Caco-2 (cell line): ENCODE data around the gene PSD4. TPM values are rescaled to one million over a fixed set of nuclear protein-coding genes. Genes with fewer than 3 reads are reported as not detected.
A peak's percentile ranks its signal among the peaks of the same experiment; 100 is the strongest.

Experiments
- BruUV-seq: library from RNA; stranded (reverse); fragments of 400-500 nt; replicated peaks from 2 replicates; lab custom pipeline; 2021; lab: Mats Ljungman, UMichigan
- CTCF ChIA-PET: fragments of 300-600 bp; sonication (Branson Sonifier 250); formaldehyde crosslinking; loops from one replicate; lab custom pipeline; 2022; ENCODE audit warnings: antibody characterized with exemption; lab: Charles Lee
- POLR2A ChIA-PET: fragments of 300-600 bp; sonication (Branson Sonifier 250); formaldehyde crosslinking; loops from one replicate; lab custom pipeline; 2022; ENCODE audit warnings: antibody characterized with exemption; lab: Charles Lee
- DNase-seq, 2 experiments: peaks; one replicate each; pipeline versions ENCODE4 v3.0.0 to v3.0.0-alpha.2; 2020 to 2022
- H3K27me3 ChIP-seq: replicated peaks from 2 replicates; pipeline ENCODE4 v1.6.0; 2011; ENCODE audit warnings: low read length; ENCODE audit not compliant: control insufficient read depth, insufficient read depth
- H3K36me3 ChIP-seq: 2 replicates; pipeline ENCODE4 v1.5.1; 2011; ENCODE audit warnings: low read length; ENCODE audit not compliant: control insufficient read depth, insufficient read depth
- H3K4me1 ChIP-seq: fragments of 250-450 bp; sonication (Bioruptor Pico); 2 replicates; pipeline ENCODE4 v1.5.1; 2020; ENCODE audit warnings: mild to moderate bottlenecking
- H3K4me3 ChIP-seq: 2 replicates; pipeline ENCODE4 v1.5.1; 2011; ENCODE audit warnings: low read depth, mild to moderate bottlenecking, control low read depth, low read length
- H3K9me3 ChIP-seq: fragments of 250-450 bp; sonication (Bioruptor Pico); 2 replicates; pipeline ENCODE4 v1.5.1; 2020; ENCODE audit warnings: mild to moderate bottlenecking, moderate library complexity
- H3K27ac Mint-ChIP-seq: one replicate; pipeline ENCODE4 v1.8.0; 2022; ENCODE audit warnings: mixed read lengths; ENCODE audit not compliant: unreplicated experiment
- H3K27me3 Mint-ChIP-seq: one replicate; pipeline ENCODE4 v1.8.0; 2022; ENCODE audit warnings: mixed read lengths; ENCODE audit not compliant: insufficient read depth, unreplicated experiment
- H3K36me3 Mint-ChIP-seq: one replicate; pipeline ENCODE4 v1.8.0; 2022; ENCODE audit warnings: mild to moderate bottlenecking, mixed read lengths; ENCODE audit not compliant: insufficient read depth, unreplicated experiment
- H3K4me1 Mint-ChIP-seq: one replicate; pipeline ENCODE4 v1.8.0; 2022; ENCODE audit warnings: low read depth, mixed read lengths; ENCODE audit not compliant: unreplicated experiment
- H3K4me3 Mint-ChIP-seq: one replicate; pipeline ENCODE4 v1.8.0; 2022; ENCODE audit warnings: mild to moderate bottlenecking, moderate library complexity, mixed read lengths; ENCODE audit not compliant: unreplicated experiment
- H3K9me3 Mint-ChIP-seq: one replicate; pipeline ENCODE4 v1.8.0; 2022; ENCODE audit warnings: mixed read lengths; ENCODE audit not compliant: unreplicated experiment
- intact Hi-C: fragments of 100-400 bp; cut with micrococcal nuclease; formaldehyde crosslinking; loops from one replicate; pipeline ENCODE4 v1.10.0; 2022; ENCODE audit not compliant: unreplicated experiment
- total RNA-seq: library from RNA; stranded (reverse); gene quantifications from 2 replicates; pipeline ENCODE4 v1.2.3, GENCODE V29; 2022
- TF ChIP-seq, protein P1 (sequence below), 2 experiments: fragments of 200-600 bp in 1 of 2; IDR thresholded peaks; 1 replicate in 1 of 2; 2 replicates in 1 of 2; pipeline versions ENCODE4 v1.5.1 to v1.8.0; 2011 to 2022; ENCODE audit warnings: antibody characterized with exemption in 1 of 2, control low read depth in 1 of 2, inconsistent platforms in 1 of 2, low read depth in 1 of 2, low read length in 1 of 2, mild to moderate bottlenecking in 1 of 2, moderate library complexity in 1 of 2; ENCODE audit not compliant: insufficient read depth in 1 of 2, severe bottlenecking in 1 of 2, unreplicated experiment in 1 of 2

PSD4 gene
- total RNA-seq, 1 experiment from 2014 or later, result 18.7 TPM

- Histone ChIP-seq H3K4me3 (no peak overlapping the region), H3K4me1 (peaks cover 16% of the 10 kb centered on the region), H3K36me3 (no peaks in the 10 kb centered on the region; the same call in 1 of the 2 replicates), H3K9me3 (no peaks in the 10 kb centered on the region), H3K27me3 (no peaks in the 10 kb centered on the region)
- H3K27me3 Mint-ChIP-seq, result no peaks in the 10 kb centered on the region
- no TSS peak for BruUV-seq
- H3K4me3 Mint-ChIP-seq, result no peak overlapping the region
- no peaks in the 10 kb centered on the region for H3K9me3 Mint-ChIP-seq
- DNase-seq, result no peak
- H3K27ac Mint-ChIP-seq, result peak overlapping the region; percentile 5
- TF ChIP-seq, protein P1, sequence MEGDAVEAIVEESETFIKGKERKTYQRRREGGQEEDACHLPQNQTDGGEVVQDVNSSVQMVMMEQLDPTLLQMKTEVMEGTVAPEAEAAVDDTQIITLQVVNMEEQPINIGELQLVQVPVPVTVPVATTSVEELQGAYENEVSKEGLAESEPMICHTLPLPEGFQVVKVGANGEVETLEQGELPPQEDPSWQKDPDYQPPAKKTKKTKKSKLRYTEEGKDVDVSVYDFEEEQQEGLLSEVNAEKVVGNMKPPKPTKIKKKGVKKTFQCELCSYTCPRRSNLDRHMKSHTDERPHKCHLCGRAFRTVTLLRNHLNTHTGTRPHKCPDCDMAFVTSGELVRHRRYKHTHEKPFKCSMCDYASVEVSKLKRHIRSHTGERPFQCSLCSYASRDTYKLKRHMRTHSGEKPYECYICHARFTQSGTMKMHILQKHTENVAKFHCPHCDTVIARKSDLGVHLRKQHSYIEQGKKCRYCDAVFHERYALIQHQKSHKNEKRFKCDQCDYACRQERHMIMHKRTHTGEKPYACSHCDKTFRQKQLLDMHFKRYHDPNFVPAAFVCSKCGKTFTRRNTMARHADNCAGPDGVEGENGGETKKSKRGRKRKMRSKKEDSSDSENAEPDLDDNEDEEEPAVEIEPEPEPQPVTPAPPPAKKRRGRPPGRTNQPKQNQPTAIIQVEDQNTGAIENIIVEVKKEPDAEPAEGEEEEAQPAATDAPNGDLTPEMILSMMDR (IDR thresholded peaks at IDR 0.05; ENCODE audit: insufficient read depth in 1 of 2, low read depth in 1 of 2, low read length in 1 of 2, severe bottlenecking in 1 of 2, unreplicated experiment in 1 of 2), result no peak
- H3K36me3 Mint-ChIP-seq, result peaks cover 7% of the 10 kb centered on the region
- intact Hi-C loops, result no loop called here
- no peaks in the 10 kb centered on the region for H3K4me1 Mint-ChIP-seq
- ChIA-PET CTCF (interaction anchor here (1.3 kb wide), 1 partner anchor 58 kb away, joined by 4 read pairs; no protein-coding TSS in a partner anchor), POLR2A (no interaction called here)
These were observed 22.2 kb downstream of the PSD4 start for GRCh38 chr2:113195923-113196501.

- TF ChIP-seq, protein P1 (IDR thresholded peaks at IDR 0.05; ENCODE audit: insufficient read depth in 1 of 2, low read depth in 1 of 2, low read length in 1 of 2, severe bottlenecking in 1 of 2, unreplicated experiment in 1 of 2), result no peak
- CTCF ChIA-PET, result interaction anchor here (1.3 kb wide), 1 partner anchor 59 kb away, joined by 4 read pairs; no protein-coding TSS in a partner anchor
- H3K27ac Mint-ChIP-seq, result peak overlapping the region; percentile 5
- no peak overlapping the region for H3K4me3 ChIP-seq
- H3K27me3 ChIP-seq, result no peaks in the 10 kb centered on the region
- H3K36me3 Mint-ChIP-seq, result peaks cover 7% of the 10 kb centered on the region
- no peak for DNase-seq
- H3K9me3 ChIP-seq, result no peaks in the 10 kb centered on the region
- H3K36me3 ChIP-seq, result no peaks in the 10 kb centered on the region; the same call in 1 of the 2 replicates
- POLR2A ChIA-PET, result no interaction called here
- no peaks in the 10 kb centered on the region for H3K9me3 Mint-ChIP-seq
- peaks cover 16% of the 10 kb centered on the region for H3K4me1 ChIP-seq
- H3K4me1 Mint-ChIP-seq, result no peaks in the 10 kb centered on the region
- intact Hi-C loops, result no loop called here
- no peaks in the 10 kb centered on the region for H3K27me3 Mint-ChIP-seq
- BruUV-seq, result no TSS peak
- peak overlapping the region; percentile 81 for H3K4me3 Mint-ChIP-seq
These were observed 23.1 kb downstream of the PSD4 start for GRCh38 chr2:113196839-113197238.

DNA sequence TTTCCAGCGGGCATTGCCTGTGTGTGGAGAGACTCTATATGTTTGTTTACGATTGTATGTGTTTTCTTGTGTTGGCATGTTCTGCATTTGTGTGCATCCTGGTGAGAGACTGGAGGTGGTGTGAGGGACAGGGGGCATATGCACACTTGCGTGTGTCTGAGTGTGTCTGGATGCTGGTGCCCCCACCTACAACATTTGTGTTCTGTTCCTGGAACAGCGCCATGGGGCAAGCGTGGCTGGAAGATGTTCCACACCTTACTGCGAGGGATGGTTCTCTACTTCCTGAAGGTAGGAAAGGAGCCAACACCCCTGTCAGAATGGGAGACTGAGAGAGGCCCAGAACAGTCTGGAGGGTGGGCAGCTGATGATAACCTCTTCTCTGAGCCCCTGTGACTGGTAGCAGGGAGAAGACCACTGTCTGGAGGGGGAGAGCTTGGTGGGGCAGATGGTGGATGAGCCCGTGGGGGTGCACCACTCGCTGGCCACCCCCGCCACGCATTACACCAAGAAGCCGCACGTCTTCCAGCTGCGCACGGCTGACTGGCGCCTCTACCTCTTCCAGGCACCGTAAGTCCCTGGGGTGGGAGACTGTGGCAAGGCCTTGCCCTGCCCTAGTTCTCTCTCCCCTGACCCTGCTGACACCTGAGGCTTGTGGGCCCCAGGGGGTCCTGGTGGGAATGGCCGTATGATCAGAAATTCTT, 23.7 kb downstream of the PSD4 start:
- Histone ChIP-seq H3K4me1 (peaks cover 16% of the 10 kb centered on the region), H3K9me3 (no peaks in the 10 kb centered on the region), H3K27me3 (no peaks in the 10 kb centered on the region), H3K4me3 (no peak overlapping the region), H3K36me3 (no peaks in the 10 kb centered on the region; the same call in 1 of the 2 replicates)
- Mint-ChIP-seq H3K4me1 (no peaks in the 10 kb centered on the region), H3K36me3 (peaks cover 7% of the 10 kb centered on the region), H3K4me3 (peak overlapping the region; percentile 81), H3K9me3 (no peaks in the 10 kb centered on the region), H3K27me3 (no peaks in the 10 kb centered on the region), H3K27ac (no peak overlapping the region)
- DNase-seq, result no peak
- CTCF ChIA-PET, result interaction anchor here (1.3 to 2.6 kb wide), 6 partner anchors 23 to 174 kb away, joined by 4 to 78 read pairs (median 8); partner anchors contain the start of gene PSD4
- no TSS peak for BruUV-seq
- intact Hi-C loops, result loop anchor here (1.0 to 2.0 kb wide), 2 partner anchors 15 to 41 kb away; no protein-coding TSS in a partner anchor
- TF ChIP-seq, protein P1 (IDR thresholded peaks at IDR 0.05; ENCODE audit: insufficient read depth in 1 of 2, low read depth in 1 of 2, low read length in 1 of 2, severe bottlenecking in 1 of 2, unreplicated experiment in 1 of 2), result no peak
- POLR2A ChIA-PET, result no interaction called here
